Measurements from ENCODE around the gene TTF2. TPM values are rescaled to one million over a fixed set of nuclear protein-coding genes. Genes with fewer than 3 reads are reported as not detected.

TTF2 gene
- total and polyA plus RNA-seq, 9 of the 15 experiments (the other 6 are each of a cell fraction or from before 2014, with no cell fraction given), result 9.4 to 71.1 (median 42.1) TPM

DNA sequence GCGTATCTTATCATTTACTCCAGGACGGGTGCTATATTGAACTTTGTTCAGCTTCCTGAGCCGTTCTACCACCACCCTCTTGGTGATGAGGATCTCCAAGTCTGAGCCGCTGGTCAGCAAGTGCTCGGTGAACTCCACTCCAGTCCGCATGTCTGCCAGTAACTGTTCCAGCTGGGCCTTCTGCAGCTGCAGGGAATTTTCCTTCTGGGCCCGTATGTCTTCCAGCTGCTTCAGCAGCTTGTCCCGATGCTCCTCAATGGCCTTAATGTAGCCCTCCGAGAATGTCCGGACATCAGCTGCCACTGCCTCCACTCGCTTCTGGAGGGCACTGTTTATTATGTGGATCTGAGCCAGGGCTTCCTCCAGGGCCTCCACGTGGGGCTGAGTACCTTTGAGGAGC lies 58.0 kb downstream of the TTF2 start:
- 75% methylated on average over 12 of the region's 12 CpGs for WGBS (ENCODE audit: insufficient coverage, low coverage, missing lambda C conversion rate)
- ChIA-PET CTCF (ENCODE audit: low intra/inter-chr PET ratio) (no interaction called here), POLR2A (interaction anchor here (1.2 to 3.3 kb wide), 2 partner anchors 10 to 26 kb away, joined by 5 to 13 read pairs; no protein-coding TSS in a partner anchor)
- Histone ChIP-seq H4K20me1 (replicated peaks; ENCODE audit: control insufficient read depth, insufficient read depth, low read length) (no peaks in the 10 kb centered on the region), H3K4me1 (replicated peaks in 1 of 2; ENCODE audit: control insufficient read depth in 2 of 2, insufficient read depth in 2 of 2, low read length in 2 of 2) (peaks cover 17% of the 10 kb centered on the region in 2 experiments; a peak in 4 of 5 replicates), H3K9me3 (replicated peaks; ENCODE audit: control insufficient read depth, insufficient read depth, low read depth, low read length) (no peaks in the 10 kb centered on the region), H3K4me3 (no peak overlapping the region), H3K27me3 (ENCODE audit: control insufficient read depth in 2 of 2, insufficient read depth in 2 of 2, low read length in 2 of 2) (no peaks in the 10 kb centered on the region), H3K27ac (ENCODE audit: extremely low read depth, low read depth, low read length) (no peak overlapping the region), H3K79me2 (ENCODE audit: control insufficient read depth, insufficient read depth, low read length) (no peaks in the 10 kb centered on the region), H3K9ac (ENCODE audit: insufficient read depth in 1 of 2, low read depth in 2 of 2, low read length in 2 of 2) (peak overlapping the region in 1 of 2 experiments; percentile 31; a peak in 2 of 4 replicates), H3K4me2 (ENCODE audit: insufficient read depth, low read length) (no peak overlapping the region), H3K36me3 (ENCODE audit: control insufficient read depth, insufficient read depth, low read length) (peaks cover 5% of the 10 kb centered on the region; the same call in 1 of the 3 replicates), H3K9me1 (ENCODE audit: control insufficient read depth, insufficient read depth, low read length) (no peaks in the 10 kb centered on the region), H2AFZ (ENCODE audit: low read depth, low read length) (no peak overlapping the region)
- no peak for FAIRE-seq
- intact Hi-C loops (cut with micrococcal nuclease) (no loop called here), in situ Hi-C loops (cut with MboI) (no loop called here)
- DNase-seq (ENCODE audit: extremely low read depth in 1 of 4, low spot score in 3 of 4), result no peak
- no peak for ATAC-seq
- TF ChIP-seq NCOR1 (IDR thresholded peaks at IDR 0.05) (no peak), ZNF253 (CRISPR knock-in tag; conservative IDR thresholded peaks at IDR 0.05) (no peak), ZNF644 (tag; IDR thresholded peaks at IDR 0.05; ENCODE audit: low read depth) (no peak), CBX1 (IDR thresholded peaks at IDR 0.05; ENCODE audit: low read depth) (no peak), KAT2B (IDR thresholded peaks at IDR 0.05; ENCODE audit: low read depth, low read length) (no peak), ZNF384 (IDR thresholded peaks at IDR 0.05; ENCODE audit: low read depth, low read length) (no peak)
- TF ChIP-seq, protein P1, sequence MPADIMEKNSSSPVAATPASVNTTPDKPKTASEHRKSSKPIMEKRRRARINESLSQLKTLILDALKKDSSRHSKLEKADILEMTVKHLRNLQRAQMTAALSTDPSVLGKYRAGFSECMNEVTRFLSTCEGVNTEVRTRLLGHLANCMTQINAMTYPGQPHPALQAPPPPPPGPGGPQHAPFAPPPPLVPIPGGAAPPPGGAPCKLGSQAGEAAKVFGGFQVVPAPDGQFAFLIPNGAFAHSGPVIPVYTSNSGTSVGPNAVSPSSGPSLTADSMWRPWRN (IDR thresholded peaks at IDR 0.05; ENCODE audit: low read depth), result no peak
- TF ChIP-seq, protein P2, sequence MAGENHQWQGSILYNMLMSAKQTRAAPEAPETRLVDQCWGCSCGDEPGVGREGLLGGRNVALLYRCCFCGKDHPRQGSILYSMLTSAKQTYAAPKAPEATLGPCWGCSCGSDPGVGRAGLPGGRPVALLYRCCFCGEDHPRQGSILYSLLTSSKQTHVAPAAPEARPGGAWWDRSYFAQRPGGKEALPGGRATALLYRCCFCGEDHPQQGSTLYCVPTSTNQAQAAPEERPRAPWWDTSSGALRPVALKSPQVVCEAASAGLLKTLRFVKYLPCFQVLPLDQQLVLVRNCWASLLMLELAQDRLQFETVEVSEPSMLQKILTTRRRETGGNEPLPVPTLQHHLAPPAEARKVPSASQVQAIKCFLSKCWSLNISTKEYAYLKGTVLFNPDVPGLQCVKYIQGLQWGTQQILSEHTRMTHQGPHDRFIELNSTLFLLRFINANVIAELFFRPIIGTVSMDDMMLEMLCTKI (IDR thresholded peaks at IDR 0.05; ENCODE audit: partially characterized antibody), result no peak
- TF ChIP-seq, protein P3, sequence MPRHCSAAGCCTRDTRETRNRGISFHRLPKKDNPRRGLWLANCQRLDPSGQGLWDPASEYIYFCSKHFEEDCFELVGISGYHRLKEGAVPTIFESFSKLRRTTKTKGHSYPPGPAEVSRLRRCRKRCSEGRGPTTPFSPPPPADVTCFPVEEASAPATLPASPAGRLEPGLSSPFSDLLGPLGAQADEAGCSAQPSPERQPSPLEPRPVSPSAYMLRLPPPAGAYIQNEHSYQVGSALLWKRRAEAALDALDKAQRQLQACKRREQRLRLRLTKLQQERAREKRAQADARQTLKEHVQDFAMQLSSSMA (CRISPR knock-in tag; IDR thresholded peaks at IDR 0.05), result no peak
- TF ChIP-seq, protein P4, sequence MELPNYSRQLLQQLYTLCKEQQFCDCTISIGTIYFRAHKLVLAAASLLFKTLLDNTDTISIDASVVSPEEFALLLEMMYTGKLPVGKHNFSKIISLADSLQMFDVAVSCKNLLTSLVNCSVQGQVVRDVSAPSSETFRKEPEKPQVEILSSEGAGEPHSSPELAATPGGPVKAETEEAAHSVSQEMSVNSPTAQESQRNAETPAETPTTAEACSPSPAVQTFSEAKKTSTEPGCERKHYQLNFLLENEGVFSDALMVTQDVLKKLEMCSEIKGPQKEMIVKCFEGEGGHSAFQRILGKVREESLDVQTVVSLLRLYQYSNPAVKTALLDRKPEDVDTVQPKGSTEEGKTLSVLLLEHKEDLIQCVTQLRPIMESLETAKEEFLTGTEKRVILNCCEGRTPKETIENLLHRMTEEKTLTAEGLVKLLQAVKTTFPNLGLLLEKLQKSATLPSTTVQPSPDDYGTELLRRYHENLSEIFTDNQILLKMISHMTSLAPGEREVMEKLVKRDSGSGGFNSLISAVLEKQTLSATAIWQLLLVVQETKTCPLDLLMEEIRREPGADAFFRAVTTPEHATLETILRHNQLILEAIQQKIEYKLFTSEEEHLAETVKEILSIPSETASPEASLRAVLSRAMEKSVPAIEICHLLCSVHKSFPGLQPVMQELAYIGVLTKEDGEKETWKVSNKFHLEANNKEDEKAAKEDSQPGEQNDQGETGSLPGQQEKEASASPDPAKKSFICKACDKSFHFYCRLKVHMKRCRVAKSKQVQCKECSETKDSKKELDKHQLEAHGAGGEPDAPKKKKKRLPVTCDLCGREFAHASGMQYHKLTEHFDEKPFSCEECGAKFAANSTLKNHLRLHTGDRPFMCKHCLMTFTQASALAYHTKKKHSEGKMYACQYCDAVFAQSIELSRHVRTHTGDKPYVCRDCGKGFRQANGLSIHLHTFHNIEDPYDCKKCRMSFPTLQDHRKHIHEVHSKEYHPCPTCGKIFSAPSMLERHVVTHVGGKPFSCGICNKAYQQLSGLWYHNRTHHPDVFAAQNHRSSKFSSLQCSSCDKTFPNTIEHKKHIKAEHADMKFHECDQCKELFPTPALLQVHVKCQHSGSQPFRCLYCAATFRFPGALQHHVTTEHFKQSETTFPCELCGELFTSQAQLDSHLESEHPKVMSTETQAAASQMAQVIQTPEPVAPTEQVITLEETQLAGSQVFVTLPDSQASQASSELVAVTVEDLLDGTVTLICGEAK (IDR thresholded peaks at IDR 0.05), result no peak
- TF ChIP-seq, protein P4 (CRISPR knock-in tag; IDR thresholded peaks at IDR 0.05), result no peak
- no TSS peak for BruUV-seq (replicated peaks)

Data from K562 (cell line).